GM12801 (cell line): Measurements from ENCODE around the gene BRI3.

Source experiments
- TF ChIP-seq, protein P1 (sequence below): IDR thresholded peaks from one replicate; pipeline ENCODE4 v1.5.1; 2011; ENCODE audit warnings: control low read depth; ENCODE audit not compliant: insufficient read length; ENCODE audit errors: extremely low read depth

BRI3 gene

DNA sequence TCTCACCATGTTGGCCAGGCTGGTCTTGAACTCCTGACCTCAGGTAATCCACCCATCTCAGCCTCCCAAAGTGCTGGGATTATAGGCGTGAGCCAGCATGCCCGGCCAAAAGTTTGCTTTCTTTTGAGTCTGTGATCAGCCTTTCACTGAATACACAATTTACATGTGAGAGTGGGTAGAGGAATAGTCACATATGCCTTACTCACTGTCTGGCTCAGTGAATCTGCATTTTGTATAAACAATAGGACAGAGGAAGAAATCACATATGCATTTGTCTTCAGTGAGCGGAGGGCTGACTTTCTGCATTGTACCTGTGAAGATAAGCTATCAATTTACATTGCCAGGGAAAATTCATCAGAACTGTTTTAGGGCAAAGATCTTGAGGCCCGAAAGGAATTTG lies 27.0 kb upstream of the BRI3 start:
- TF ChIP-seq, protein P1, sequence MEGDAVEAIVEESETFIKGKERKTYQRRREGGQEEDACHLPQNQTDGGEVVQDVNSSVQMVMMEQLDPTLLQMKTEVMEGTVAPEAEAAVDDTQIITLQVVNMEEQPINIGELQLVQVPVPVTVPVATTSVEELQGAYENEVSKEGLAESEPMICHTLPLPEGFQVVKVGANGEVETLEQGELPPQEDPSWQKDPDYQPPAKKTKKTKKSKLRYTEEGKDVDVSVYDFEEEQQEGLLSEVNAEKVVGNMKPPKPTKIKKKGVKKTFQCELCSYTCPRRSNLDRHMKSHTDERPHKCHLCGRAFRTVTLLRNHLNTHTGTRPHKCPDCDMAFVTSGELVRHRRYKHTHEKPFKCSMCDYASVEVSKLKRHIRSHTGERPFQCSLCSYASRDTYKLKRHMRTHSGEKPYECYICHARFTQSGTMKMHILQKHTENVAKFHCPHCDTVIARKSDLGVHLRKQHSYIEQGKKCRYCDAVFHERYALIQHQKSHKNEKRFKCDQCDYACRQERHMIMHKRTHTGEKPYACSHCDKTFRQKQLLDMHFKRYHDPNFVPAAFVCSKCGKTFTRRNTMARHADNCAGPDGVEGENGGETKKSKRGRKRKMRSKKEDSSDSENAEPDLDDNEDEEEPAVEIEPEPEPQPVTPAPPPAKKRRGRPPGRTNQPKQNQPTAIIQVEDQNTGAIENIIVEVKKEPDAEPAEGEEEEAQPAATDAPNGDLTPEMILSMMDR, result no peak

DNA sequence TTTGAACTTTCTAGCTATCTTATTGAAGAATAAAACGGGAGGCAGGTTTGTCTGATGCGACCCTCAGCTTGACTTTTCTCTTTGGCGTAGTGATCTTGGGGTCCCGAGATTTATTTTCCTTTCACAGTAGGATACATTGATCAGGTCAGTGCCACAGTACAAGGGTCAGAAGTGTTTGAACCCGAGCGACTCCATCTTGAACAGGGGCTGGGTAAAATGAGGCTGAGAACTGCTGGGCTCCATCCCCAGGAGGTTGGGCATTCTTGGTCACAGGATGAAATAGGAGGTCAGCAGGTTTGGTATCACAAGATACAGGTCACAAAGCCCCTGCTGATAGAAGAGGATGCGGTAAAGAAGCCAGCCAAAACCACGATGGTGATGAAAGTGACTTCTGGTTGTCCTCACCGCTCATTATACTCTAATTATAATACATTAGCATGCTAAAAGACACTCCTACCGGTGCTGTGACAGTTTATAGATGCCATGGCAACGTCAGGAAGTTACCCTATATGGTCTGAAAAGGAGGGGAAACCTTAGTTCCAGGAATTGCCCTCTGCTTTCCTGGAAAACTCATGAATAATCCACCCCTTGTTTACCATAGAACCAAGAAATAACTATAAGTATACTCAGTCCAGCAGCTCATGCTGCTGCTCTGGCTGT lies 26.4 kb upstream of the BRI3 start:
- TF ChIP-seq, protein P1, result no peak

DNA sequence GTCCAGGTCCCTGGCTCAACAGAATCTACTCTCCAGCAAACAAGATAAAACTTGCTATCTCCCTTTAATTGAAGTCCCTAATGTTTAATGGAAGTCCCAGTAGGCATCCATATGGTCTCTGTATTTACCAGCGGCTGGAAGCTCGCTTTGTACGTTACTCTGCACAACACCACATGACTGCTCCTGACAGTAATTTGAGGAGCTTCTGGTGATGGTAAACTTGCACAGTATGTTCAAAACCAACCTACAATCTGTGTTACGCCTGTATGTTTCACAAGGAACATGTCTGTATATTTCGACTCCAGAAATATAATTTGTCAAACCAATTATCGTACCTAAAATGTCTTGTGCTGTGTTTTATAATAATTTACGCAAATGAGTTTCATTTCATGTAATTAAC lies 25.1 kb upstream of the BRI3 start:
- TF ChIP-seq, protein P1, result no peak

DNA sequence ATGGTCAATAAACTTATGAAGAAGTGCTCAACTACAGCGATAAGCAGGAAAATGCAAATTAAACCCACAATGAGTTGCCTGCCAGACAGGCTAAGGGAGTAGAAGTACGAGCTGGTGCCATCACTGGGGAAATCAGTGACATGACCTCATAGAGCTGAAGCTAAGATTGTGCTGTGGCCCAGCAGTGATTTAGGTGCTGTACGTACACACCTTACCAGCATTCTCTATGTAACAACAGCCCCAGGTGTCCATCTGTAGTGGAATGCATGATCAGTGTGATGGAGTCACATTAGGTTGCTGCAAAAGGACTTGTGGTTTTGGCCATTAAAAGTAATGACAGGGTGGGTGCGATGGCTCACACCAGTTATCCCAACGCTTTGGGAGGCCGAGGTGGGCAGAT lies 23.8 kb upstream of the BRI3 start:
- TF ChIP-seq, protein P1, result no peak

DNA sequence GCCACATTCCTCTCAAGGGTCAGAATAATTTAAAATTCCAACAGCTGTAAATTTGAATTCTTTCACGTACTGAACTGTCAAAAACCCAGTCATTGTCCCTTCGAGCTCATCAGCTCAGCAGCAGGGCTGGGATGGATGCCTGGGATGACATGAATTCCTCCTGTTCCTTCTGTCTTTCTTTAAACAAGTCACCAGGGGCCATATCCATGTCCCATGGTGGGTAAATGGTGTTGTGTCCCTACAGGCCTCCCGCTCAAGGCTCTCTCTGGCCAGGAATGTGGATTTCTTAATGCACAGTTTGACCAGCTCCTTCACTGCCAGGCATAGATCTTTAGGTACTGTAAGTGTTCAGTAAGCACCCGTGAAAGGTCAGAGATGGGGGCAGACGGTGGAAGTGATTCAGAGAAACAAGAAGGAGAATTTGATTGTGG lies 15.6 kb upstream of the BRI3 start:
- TF ChIP-seq, protein P1, result no peak

DNA sequence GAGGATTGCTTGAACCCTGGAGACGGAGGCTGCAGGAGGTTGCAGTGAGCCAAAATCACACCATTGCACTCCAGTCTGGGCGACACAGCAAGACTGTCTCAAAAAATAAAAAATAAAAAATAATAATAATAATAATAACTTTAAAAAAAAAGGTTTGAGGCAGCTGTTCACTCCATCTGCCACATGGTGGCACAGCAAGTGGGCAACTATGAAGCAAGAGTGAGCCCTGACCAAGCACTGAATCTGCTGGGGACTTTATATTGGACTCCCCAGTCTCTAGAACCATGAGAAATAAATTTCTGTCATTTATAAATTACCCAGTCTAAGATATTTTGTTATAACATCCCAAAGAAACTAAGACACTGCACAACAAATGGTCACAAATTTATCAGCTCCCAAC lies 14.6 kb upstream of the BRI3 start:
- TF ChIP-seq, protein P1, result no peak

DNA sequence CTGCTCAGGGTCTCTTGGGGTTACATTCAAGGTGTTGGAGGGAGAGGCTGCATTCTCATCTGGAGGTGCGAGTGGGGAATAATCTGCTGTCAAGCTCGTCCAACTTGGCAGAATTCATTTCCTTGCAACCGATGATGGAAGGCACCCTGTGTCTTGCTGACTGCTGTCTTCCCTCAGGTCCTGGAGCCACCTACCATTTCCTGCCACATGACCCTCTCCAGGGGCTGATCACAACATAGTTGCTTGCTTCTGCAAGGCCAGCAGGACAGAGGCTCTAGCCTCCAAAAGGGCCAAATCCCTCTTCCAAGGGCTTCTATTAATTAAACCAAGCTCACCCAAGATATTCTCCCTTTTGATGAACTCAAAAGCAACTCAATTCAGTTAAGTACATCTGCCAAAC lies 14.2 kb upstream of the BRI3 start:
- TF ChIP-seq, protein P1, result no peak

DNA sequence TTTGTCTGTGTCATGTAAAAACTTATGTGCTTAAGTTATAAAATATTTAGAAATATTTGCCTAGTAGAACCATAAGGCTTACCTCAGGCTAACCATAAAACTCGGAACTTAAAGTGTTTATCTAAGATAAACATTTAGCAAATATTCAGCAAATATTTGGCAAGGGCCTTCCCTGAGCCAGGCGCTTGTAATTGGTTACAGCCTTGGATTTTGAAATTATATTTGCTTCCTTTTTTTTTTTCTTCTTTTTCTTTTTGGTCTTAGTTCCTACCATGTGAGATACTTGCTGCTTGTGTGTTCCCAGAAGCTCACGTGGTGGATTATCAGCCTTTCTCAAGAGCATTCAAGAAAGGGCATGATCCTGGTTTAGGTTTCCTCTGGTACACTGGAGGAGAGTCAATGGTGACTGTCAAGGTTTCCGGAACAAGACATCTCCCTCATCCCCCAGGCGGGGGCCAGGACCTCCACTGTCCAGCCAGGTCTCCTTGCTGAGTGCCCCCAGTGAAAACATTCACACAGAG lies 5.2 kb upstream of the BRI3 start:
- TF ChIP-seq, protein P1, result no peak
